Measurements from ENCODE around the gene NTN3. TPM values are rescaled to one million over a fixed set of nuclear protein-coding genes. Genes with fewer than 3 reads are reported as not detected.

The NTN3 gene
- total RNA-seq, 2 experiments from 2014 or later, result not detected

GRCh38 chr16:2472885-2473445, 1.9 kb downstream of the NTN3 start:
- peak overlapping the region; percentile 10 for H3K4me3 ChIP-seq (ENCODE audit: low read length)
- intact Hi-C loops (cut with DNase I, micrococcal nuclease), result loop anchor here in 1 of 2 experiments (5.0 kb wide), 1 partner anchor 41 kb away; no protein-coding TSS in a partner anchor
- H3K27ac Mint-ChIP-seq, result no peak overlapping the region

DNA sequence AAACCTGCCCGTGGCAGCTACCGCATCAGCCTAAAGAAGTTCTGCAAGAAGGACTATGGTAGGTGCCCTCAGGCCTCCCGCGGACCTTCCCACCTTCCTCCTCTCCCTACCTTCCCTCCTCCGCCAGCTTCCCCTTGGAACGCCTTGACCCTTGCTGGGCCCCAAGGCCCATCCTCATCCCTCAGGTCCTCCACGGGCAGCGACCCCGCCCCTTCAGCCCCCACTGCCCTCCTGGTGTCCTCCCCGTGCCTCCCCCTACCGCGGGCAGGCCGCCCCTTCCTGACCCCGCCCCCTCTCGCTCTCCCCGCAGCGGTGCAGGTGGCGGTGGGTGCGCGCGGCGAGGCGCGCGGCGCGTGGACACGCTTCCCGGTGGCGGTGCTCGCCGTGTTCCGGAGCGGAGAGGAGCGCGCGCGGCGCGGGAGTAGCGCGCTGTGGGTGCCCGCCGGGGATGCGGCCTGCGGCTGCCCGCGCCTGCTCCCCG, 2.4 kb downstream of the NTN3 start:
- Histone ChIP-seq H3K4me1 (ENCODE audit: insufficient read depth, low read length) (peaks cover 43% of the 10 kb centered on the region), H3K27me3 (ENCODE audit: control insufficient read depth in 1 of 2, insufficient read depth in 2 of 2, low read length in 2 of 2) (peaks cover 40 to 48% of the 10 kb centered on the region in 2 experiments), H3K9me3 (ENCODE audit: control insufficient read depth in 1 of 2, insufficient read depth in 1 of 2, low read length in 2 of 2) (peaks cover 0 to 11% of the 10 kb centered on the region in 2 experiments), H3K27ac (ENCODE audit: low read depth in 1 of 2, low read length in 2 of 2) (no peak overlapping the region), H3K4me3 (ENCODE audit: low read length) (peak overlapping the region; percentile 10), H3K36me3 (ENCODE audit: insufficient read depth, low read length) (no peaks in the 10 kb centered on the region)
- H3K36me3 Mint-ChIP-seq (ENCODE audit: low read depth), result no peaks in the 10 kb centered on the region
- H3K9me3 Mint-ChIP-seq, result no peaks in the 10 kb centered on the region
- peaks cover 25% of the 10 kb centered on the region for H3K27me3 Mint-ChIP-seq
- DNase-seq (peak in 6 of 14 experiments; percentile 14 to 70 (median 22)), ATAC-seq (ENCODE audit: poor library complexity) (peak; percentile 17)
- intact Hi-C loops (cut with DNase I, micrococcal nuclease), result loop anchor here in 1 of 2 experiments (5.0 kb wide), 1 partner anchor 41 kb away; no protein-coding TSS in a partner anchor
- peaks cover 13% of the 10 kb centered on the region for H3K4me1 Mint-ChIP-seq (ENCODE audit: low read depth)
- TF ChIP-seq, protein P1, sequence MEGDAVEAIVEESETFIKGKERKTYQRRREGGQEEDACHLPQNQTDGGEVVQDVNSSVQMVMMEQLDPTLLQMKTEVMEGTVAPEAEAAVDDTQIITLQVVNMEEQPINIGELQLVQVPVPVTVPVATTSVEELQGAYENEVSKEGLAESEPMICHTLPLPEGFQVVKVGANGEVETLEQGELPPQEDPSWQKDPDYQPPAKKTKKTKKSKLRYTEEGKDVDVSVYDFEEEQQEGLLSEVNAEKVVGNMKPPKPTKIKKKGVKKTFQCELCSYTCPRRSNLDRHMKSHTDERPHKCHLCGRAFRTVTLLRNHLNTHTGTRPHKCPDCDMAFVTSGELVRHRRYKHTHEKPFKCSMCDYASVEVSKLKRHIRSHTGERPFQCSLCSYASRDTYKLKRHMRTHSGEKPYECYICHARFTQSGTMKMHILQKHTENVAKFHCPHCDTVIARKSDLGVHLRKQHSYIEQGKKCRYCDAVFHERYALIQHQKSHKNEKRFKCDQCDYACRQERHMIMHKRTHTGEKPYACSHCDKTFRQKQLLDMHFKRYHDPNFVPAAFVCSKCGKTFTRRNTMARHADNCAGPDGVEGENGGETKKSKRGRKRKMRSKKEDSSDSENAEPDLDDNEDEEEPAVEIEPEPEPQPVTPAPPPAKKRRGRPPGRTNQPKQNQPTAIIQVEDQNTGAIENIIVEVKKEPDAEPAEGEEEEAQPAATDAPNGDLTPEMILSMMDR (IDR thresholded peaks at IDR 0.05), result no peak
- CTCF ChIA-PET, result no interaction called here
- no peak overlapping the region for H3K27ac Mint-ChIP-seq
- POLR2A ChIA-PET, result interaction anchor here (1.0 to 1.4 kb wide), 2 partner anchors 14 to 59 kb away, joined by 3 to 5 read pairs; partner anchors contain the start of gene TEDC2
- peak overlapping the region; percentile 89 for H3K4me3 Mint-ChIP-seq

More at GRCh38 chr16:2472885-2473445, 1.9 kb downstream of the NTN3 start:
- ATAC-seq (ENCODE audit: poor library complexity), result no peak
- ChIA-PET POLR2A (interaction anchor here (1.0 kb wide), 1 partner anchor 13 kb away, joined by 3 read pairs; the partner anchor contains the start of gene TEDC2), CTCF (no interaction called here)
- H3K9me3 ChIP-seq (ENCODE audit: control insufficient read depth in 1 of 2, insufficient read depth in 1 of 2, low read length in 2 of 2), result peaks cover 0 to 11% of the 10 kb centered on the region in 2 experiments
- TF ChIP-seq, protein P1 (IDR thresholded peaks at IDR 0.05), result no peak
- Mint-ChIP-seq H3K4me1 (ENCODE audit: low read depth) (peaks cover 13% of the 10 kb centered on the region), H3K4me3 (peak overlapping the region; percentile 89), H3K27me3 (peaks cover 28% of the 10 kb centered on the region), H3K36me3 (ENCODE audit: low read depth) (no peaks in the 10 kb centered on the region), H3K9me3 (no peaks in the 10 kb centered on the region)
- peaks cover 48% of the 10 kb centered on the region for H3K4me1 ChIP-seq (ENCODE audit: insufficient read depth, low read length)
- peaks cover 44 to 53% of the 10 kb centered on the region in 2 experiments for H3K27me3 ChIP-seq (ENCODE audit: control insufficient read depth in 1 of 2, insufficient read depth in 2 of 2, low read length in 2 of 2)
- no peaks in the 10 kb centered on the region for H3K36me3 ChIP-seq (ENCODE audit: insufficient read depth, low read length)
- DNase-seq, result no peak
- no peak overlapping the region for H3K27ac ChIP-seq (ENCODE audit: low read depth in 1 of 2, low read length in 2 of 2)

DNA sequence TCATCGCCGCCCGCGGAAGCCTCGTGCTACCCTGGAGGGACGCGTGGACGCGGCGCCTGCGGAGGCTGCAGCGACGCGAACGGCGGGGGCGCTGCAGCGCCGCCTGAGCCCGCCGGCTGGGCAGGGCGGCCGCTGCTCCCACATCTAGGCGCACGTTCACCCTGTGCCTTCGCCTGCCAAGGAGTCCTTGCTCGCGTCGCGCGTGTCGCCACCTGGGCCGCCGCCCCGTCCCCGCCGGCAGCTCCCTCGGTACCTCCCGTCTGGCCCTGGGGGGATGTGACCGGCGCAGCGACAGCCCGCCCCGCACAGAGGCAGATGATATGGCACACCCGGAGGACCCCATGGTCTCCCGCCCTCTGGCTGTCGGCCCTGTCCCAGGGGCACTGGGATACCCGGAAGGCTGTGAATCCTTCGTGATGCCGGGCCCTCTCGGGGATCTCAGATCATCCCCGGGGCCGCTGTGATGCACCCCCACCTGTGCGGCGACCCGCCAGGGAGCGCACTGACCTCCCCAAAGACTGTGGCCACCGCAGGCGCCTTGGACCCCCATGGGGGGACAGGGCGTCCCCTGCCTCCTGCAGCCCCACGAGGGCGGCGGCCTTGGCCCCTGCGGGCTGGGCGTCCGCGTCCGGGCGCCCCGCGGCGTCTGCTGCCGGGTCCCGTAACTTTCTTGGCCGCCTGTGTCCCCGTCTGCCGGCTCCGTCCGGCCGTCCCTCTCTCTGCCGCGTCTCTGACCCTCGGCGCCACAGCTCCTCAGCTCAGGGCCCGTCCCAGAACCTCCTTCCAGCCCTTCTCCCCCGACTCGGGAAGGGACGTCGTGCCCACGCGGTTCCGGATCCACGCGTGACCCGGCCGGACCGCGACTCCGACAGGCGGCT, 3.1 kb downstream of the NTN3 start:
- no peak overlapping the region for H3K27ac ChIP-seq (ENCODE audit: low read depth in 1 of 2, low read length in 2 of 2)
- peaks cover 37% of the 10 kb centered on the region for H3K4me1 ChIP-seq (ENCODE audit: insufficient read depth, low read length)
- H3K4me3 ChIP-seq (ENCODE audit: low read length), result peak overlapping the region; percentile 60
- ChIA-PET CTCF (interaction anchor here (0.7 to 1.4 kb wide), 2 partner anchors 13 to 27 kb away, joined by 3 to 5 read pairs; no protein-coding TSS in a partner anchor), POLR2A (interaction anchor here (0.8 to 1.6 kb wide), 7 partner anchors 14 to 134 kb away, joined by 3 to 9 read pairs (median 4); partner anchors contain the start of genes ABCA3, AMDHD2, CCNF and TEDC2)
- peaks cover 23% of the 10 kb centered on the region for H3K27me3 Mint-ChIP-seq
- H3K27ac Mint-ChIP-seq, result no peak overlapping the region
- peak overlapping the region; percentile 62 for H3K4me3 Mint-ChIP-seq
- H3K9me3 ChIP-seq (ENCODE audit: control insufficient read depth in 1 of 2, insufficient read depth in 1 of 2, low read length in 2 of 2), result peaks cover 0 to 11% of the 10 kb centered on the region in 2 experiments
- peaks cover 13% of the 10 kb centered on the region for H3K4me1 Mint-ChIP-seq (ENCODE audit: low read depth)
- H3K27me3 ChIP-seq (ENCODE audit: control insufficient read depth in 1 of 2, insufficient read depth in 2 of 2, low read length in 2 of 2), result peaks cover 32 to 41% of the 10 kb centered on the region in 2 experiments
- DNase-seq, result peak; percentile 36 to 88 (median 58)
- peak; percentile 82 for ATAC-seq (ENCODE audit: poor library complexity)
- TF ChIP-seq, protein P1 (IDR thresholded peaks at IDR 0.05), result peak; percentile 29
- no peaks in the 10 kb centered on the region for H3K9me3 Mint-ChIP-seq
- H3K36me3 ChIP-seq (ENCODE audit: insufficient read depth, low read length), result no peaks in the 10 kb centered on the region
- H3K36me3 Mint-ChIP-seq (ENCODE audit: low read depth), result no peaks in the 10 kb centered on the region
- intact Hi-C loops (cut with DNase I, micrococcal nuclease), result loop anchor here in 1 of 2 experiments (2.0 to 5.0 kb wide), 2 partner anchors 42 to 57 kb away; partner anchors contain the start of gene CEMP1

Data from CD4-positive, alpha-beta T cell (primary cell).